HepG2 (cell line): ENCODE measurements around the gene SORBS2. TPM values are rescaled to one million over a fixed set of nuclear protein-coding genes. Genes with fewer than 3 reads are reported as not detected.

Experiments
- ATAC-seq: fragments of 200-7000 bp; cut with Tn5 transposase; 3 replicates; pipeline ENCODE4 v1.9.1; 2020; ENCODE audit warnings: mild to moderate bottlenecking, moderate library complexity
- BruUV-seq: library from RNA; stranded (reverse); fragments of 400-500 nt; replicated peaks from 2 replicates; lab custom pipeline; 2021; lab: Mats Ljungman, UMichigan
- CTCF ChIA-PET: fragments of 300-600 bp; formaldehyde crosslinking; extraction: SDS; loops from one replicate; lab custom pipeline; 2021; ENCODE audit warnings: low total read pairs, inconsistent platforms, low intra/inter-chr PET ratio; lab: Yijun Ruan, JAX
- POLR2A ChIA-PET: fragments of 350-600 bp; sonication (Branson Sonifier 250); formaldehyde crosslinking; loops from one replicate; lab custom pipeline; 2020; ENCODE audit warnings: antibody characterized with exemption, inconsistent platforms; lab: Yijun Ruan, JAX
- DNase-seq: peaks from one replicate; pipeline ENCODE4 v3.0.0-alpha.2; 2015; ENCODE audit warnings: low spot score
- FAIRE-seq: peaks from 3 replicates; lab custom pipeline; 2011; peaks lifted over from hg19 to GRCh38; lab: Jason Lieb, UNC
- H2AFZ ChIP-seq: one replicate; pipeline ENCODE4 v1.6.1; 2011; ENCODE audit warnings: low read length, inconsistent platforms
- H3K27ac ChIP-seq: fragments of 300-600 bp; 3 replicates; pipeline ENCODE4 v1.8.0; 2011; ENCODE audit warnings: mixed run types, mild to moderate bottlenecking, mixed read lengths, low read length, inconsistent platforms; ENCODE audit not compliant: insufficient read depth; ENCODE audit errors: extremely low read length
- H3K27me3 ChIP-seq, 2 experiments: fragments of 200-600 bp in 1 of 2; 2 replicates in 1 of 2; 3 replicates in 1 of 2; pipeline versions ENCODE4 v1.6.0 to v1.8.0; 2011; ENCODE audit warnings: low read length in 2 of 2, mild to moderate bottlenecking in 2 of 2, moderate library complexity in 2 of 2, inconsistent platforms in 1 of 2; ENCODE audit not compliant: insufficient read depth in 2 of 2, control insufficient read depth in 1 of 2
- H3K36me3 ChIP-seq, 2 experiments: fragments of 200-600 bp in 1 of 2; replicated peaks in 1 of 2; 2 replicates in 1 of 2; 3 replicates in 1 of 2; pipeline versions ENCODE4 v1.5.1 to v1.8.0; 2011; ENCODE audit warnings: low read length in 2 of 2, inconsistent platforms in 1 of 2; ENCODE audit not compliant: insufficient read depth in 2 of 2, control insufficient read depth in 1 of 2
- H3K4me1 ChIP-seq: 2 replicates; pipeline ENCODE4 v1.5.1; 2012; ENCODE audit warnings: low read length, inconsistent platforms; ENCODE audit not compliant: insufficient read depth
- H3K4me2 ChIP-seq: 2 replicates; pipeline ENCODE4 v1.6.0; 2011; ENCODE audit warnings: low read depth, low read length, inconsistent platforms
- H3K4me3 ChIP-seq, 3 experiments: fragments of 200-600 bp in 1 of 3; sonication (generic), shearing (Covaris generic) in 1 of 3; replicated peaks in 1 of 3; 2 replicates each; pipeline ENCODE4 v1.5.1; 2011 to 2016; ENCODE audit warnings: low read length in 3 of 3, inconsistent platforms in 2 of 3, low read depth in 2 of 3, mild to moderate bottlenecking in 2 of 3, control low read depth in 1 of 3, mixed read lengths in 1 of 3; ENCODE audit not compliant: insufficient read depth in 1 of 3
- H3K79me2 ChIP-seq: one replicate; pipeline ENCODE4 v1.6.1; 2011; ENCODE audit warnings: low read length, inconsistent platforms; ENCODE audit not compliant: insufficient read depth
- H3K9ac ChIP-seq: 2 replicates; pipeline ENCODE4 v1.6.0; 2011; ENCODE audit warnings: mild to moderate bottlenecking, low read depth, low read length, inconsistent platforms; ENCODE audit not compliant: insufficient read depth
- H3K9me3 ChIP-seq: 2 replicates; pipeline ENCODE4 v1.5.1; 2012; ENCODE audit warnings: mild to moderate bottlenecking, low read length
- H4K20me1 ChIP-seq: 2 replicates; pipeline ENCODE4 v1.6.0; 2011; ENCODE audit warnings: inconsistent platforms, mild to moderate bottlenecking, low read length, moderate library complexity; ENCODE audit not compliant: insufficient read depth
- ASH2L ChIP-seq: fragments of 300-600, 200-600 bp; sonication (generic); IDR thresholded peaks from 2 replicates; pipeline ENCODE4 v1.7.0; 2017; ENCODE audit warnings: low read depth, mild to moderate bottlenecking, moderate library complexity, mixed read lengths, low read length; ENCODE audit not compliant: insufficient read length
- HOXA3 ChIP-seq: sonication (generic); formaldehyde crosslinking; IDR thresholded peaks from 2 replicates; pipeline ENCODE4 v1.5.0; 2020; ENCODE audit warnings: missing genetic modification reagents
- IRF2 ChIP-seq: IDR thresholded peaks from 2 replicates; pipeline ENCODE4 v1.6.1; 2018; ENCODE audit warnings: missing genetic modification reagents, missing compliant biosample characterization
- ISX ChIP-seq: sonication (generic); formaldehyde crosslinking; conservative IDR thresholded peaks from 2 replicates; pipeline ENCODE4 v1.5.0; 2020; ENCODE audit warnings: missing genetic modification reagents
- KAT8 ChIP-seq: IDR thresholded peaks from 2 replicates; pipeline ENCODE4 v1.6.1; 2016; ENCODE audit warnings: missing genetic modification reagents, missing compliant biosample characterization
- MAFK ChIP-seq, 2 experiments: IDR thresholded peaks in 1 of 2; conservative IDR thresholded peaks in 1 of 2; 2 replicates each; pipeline ENCODE4 v1.6.1; 2011; ENCODE audit warnings: improper control_type of control experiment in 2 of 2, low read length in 2 of 2
- NFKB2 ChIP-seq: sonication (generic); formaldehyde crosslinking; IDR thresholded peaks from 2 replicates; pipeline ENCODE4 v1.4.0; 2020; ENCODE audit warnings: missing genetic modification reagents, borderline replicate concordance
- SMAD9 ChIP-seq: sonication (generic); formaldehyde crosslinking; IDR thresholded peaks from 2 replicates; pipeline ENCODE4 v1.5.1; 2020; ENCODE audit warnings: mild to moderate bottlenecking, missing genetic modification reagents
- TEAD2 ChIP-seq: sonication (generic); formaldehyde crosslinking; IDR thresholded peaks from 2 replicates; pipeline ENCODE4 v1.9.0; 2021; ENCODE audit warnings: missing genetic modification reagents
- U2AF2 ChIP-seq: fragments of 200-400 bp; formaldehyde crosslinking; IDR thresholded peaks from 2 replicates; pipeline ENCODE4 v1.6.1; 2017; ENCODE audit warnings: low read depth, mild to moderate bottlenecking, low read length
- ZBTB21 ChIP-seq: sonication (generic); formaldehyde crosslinking; IDR thresholded peaks from 2 replicates; pipeline ENCODE4 v1.4.0; 2020; ENCODE audit warnings: missing genetic modification reagents
- ZNF333 ChIP-seq: sonication (generic); formaldehyde crosslinking; IDR thresholded peaks from 2 replicates; pipeline ENCODE4 v1.4.0; 2020; ENCODE audit warnings: mild to moderate bottlenecking, missing genetic modification reagents, borderline replicate concordance
- ZNF33B ChIP-seq: sonication (generic); formaldehyde crosslinking; IDR thresholded peaks from 2 replicates; pipeline ENCODE4 v1.5.1; 2020; ENCODE audit warnings: mild to moderate bottlenecking, missing genetic modification reagents
- ZNF431 ChIP-seq: sonication (generic); formaldehyde crosslinking; IDR thresholded peaks from 2 replicates; pipeline ENCODE4 v1.9.0; 2022; ENCODE audit warnings: missing genetic modification reagents, low read depth, mild to moderate bottlenecking, borderline replicate concordance
- ZSCAN9 ChIP-seq: IDR thresholded peaks from 2 replicates; pipeline ENCODE4 v1.6.1; 2016; ENCODE audit warnings: borderline replicate concordance
- WGBS: methylation state at CpG from one replicate; pipeline ENCODE4 v1.1.6; 2017; ENCODE audit warnings: low lambda C conversion rate; 5-methylcytosine and 5-hydroxymethylcytosine counted together
- in situ Hi-C: cut with HindIII; loops from 2 replicates; pipeline ENCODE4 v1.10.0; 2017; ENCODE audit warnings: low pct_unique_long_range_greater_than_20kb; ENCODE audit not compliant: extremely low pct_ligation_motif_present
- intact Hi-C: fragments of 100-400 bp; cut with micrococcal nuclease; formaldehyde crosslinking; loops from one replicate; pipeline ENCODE4 v1.10.0; 2022; ENCODE audit not compliant: unreplicated experiment
- polyA plus RNA-seq, 8 experiments: library from polyadenylated mRNA; depleted of rRNA in 3 of 8; stranded (reverse) in 7 of 8; unstranded in 1 of 8; fragments of >200 nt; fragmentation: Illumina TruSeq in 4 of 8; extraction: Trizol in 4 of 8; gene quantifications; 2 replicates each; pipeline versions ENCODE4 v1.2.1 to v1.2.3, GENCODE V29; 2011 to 2016; ENCODE audit warnings: low read depth in 4 of 8, missing spikeins in 1 of 8, mixed read lengths in 1 of 8; ENCODE audit not compliant: insufficient read depth in 1 of 8
- total RNA-seq, 5 experiments: library from RNA; depleted of rRNA; stranded (reverse); fragments of >200 nt; fragmentation: Illumina TruSeq; extraction: Trizol; gene quantifications; 2 replicates each; pipeline ENCODE4 v1.2.3, GENCODE V29; 2016; ENCODE audit warnings: low read depth in 1 of 5
- TF ChIP-seq, protein P1 (sequence below): sonication (generic); formaldehyde crosslinking; IDR thresholded peaks from 2 replicates; pipeline ENCODE4 v1.5.0; 2020; ENCODE audit warnings: missing genetic modification reagents
- TF ChIP-seq, protein P2 (sequence below): conservative IDR thresholded peaks from 2 replicates; pipeline ENCODE4 v1.6.1; 2018; ENCODE audit warnings: missing genetic modification reagents

The SORBS2 gene
- total and polyA plus RNA-seq, 2 of the 13 experiments (the other 11 are each of a cell fraction or from before 2014, with no cell fraction given): 25.0 to 80.5 TPM

DNA sequence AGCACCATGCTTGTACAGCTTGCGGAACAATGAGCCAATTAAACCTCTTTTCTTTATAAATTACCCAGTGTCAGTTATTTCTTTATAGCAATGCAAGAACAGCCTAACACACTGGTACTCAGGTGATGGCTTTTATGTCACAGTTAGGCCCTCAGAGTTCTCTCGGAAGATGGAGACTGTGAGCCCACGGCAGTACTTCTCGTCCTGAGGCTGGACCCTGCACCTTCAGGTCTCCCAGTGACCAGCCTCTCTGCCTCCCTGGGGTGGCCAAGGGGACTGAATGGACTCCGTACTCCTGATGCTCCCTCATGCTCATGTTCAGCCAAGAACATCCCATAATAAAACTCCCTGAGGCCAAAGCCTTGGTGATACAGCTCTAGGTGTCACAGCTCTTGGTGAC lies 251.7 kb downstream of the SORBS2 start:
- no peaks in the 10 kb centered on the region for H3K36me3 ChIP-seq
- H3K4me1 ChIP-seq: peaks cover 15% of the 10 kb centered on the region
- no peak overlapping the region for H3K9ac ChIP-seq
- no peaks in the 10 kb centered on the region for H4K20me1 ChIP-seq
- in situ Hi-C loops (no loop called here), intact Hi-C loops (no loop called here)
- H3K9me3 ChIP-seq: no peaks in the 10 kb centered on the region
- POLR2A ChIA-PET: interaction anchor here (0.8 to 1.1 kb wide), 5 partner anchors 8 to 46 kb away, joined by 3 to 4 read pairs (median 3); partner anchors contain the start of gene PDLIM3
- no TSS peak for BruUV-seq
- WGBS: 89% methylated on average over 5 of the region's 5 CpGs
- H3K79me2 ChIP-seq: no peaks in the 10 kb centered on the region
- no peak overlapping the region for H2AFZ ChIP-seq
- peak overlapping the region; percentile 35 for H3K27ac ChIP-seq
- CTCF ChIA-PET: no interaction called here
- no peak for ATAC-seq
- H3K4me2 ChIP-seq: no peak overlapping the region
- TF ChIP-seq ASH2L (no peak), ZSCAN9 (CRISPR knock-in tag) (no peak), ZBTB21 (CRISPR knock-in tag) (no peak), ZNF333 (CRISPR knock-in tag) (no peak), IRF2 (CRISPR knock-in tag) (no peak), HOXA3 (no peak), ZNF33B (CRISPR knock-in tag) (no peak), U2AF2 (no peak), SMAD9 (CRISPR knock-in tag) (no peak), ZNF431 (CRISPR knock-in tag) (no peak), KAT8 (no peak), TEAD2 (CRISPR knock-in tag) (no peak), NFKB2 (CRISPR knock-in tag) (no peak), MAFK (conservative IDR thresholded peaks at IDR 0.05 in 1 of 2, IDR thresholded peaks at IDR 0.05 in 1 of 2; ENCODE audit: low read length in 2 of 2) (no peak), ISX (CRISPR knock-in tag) (no peak)
- TF ChIP-seq, protein P1, sequence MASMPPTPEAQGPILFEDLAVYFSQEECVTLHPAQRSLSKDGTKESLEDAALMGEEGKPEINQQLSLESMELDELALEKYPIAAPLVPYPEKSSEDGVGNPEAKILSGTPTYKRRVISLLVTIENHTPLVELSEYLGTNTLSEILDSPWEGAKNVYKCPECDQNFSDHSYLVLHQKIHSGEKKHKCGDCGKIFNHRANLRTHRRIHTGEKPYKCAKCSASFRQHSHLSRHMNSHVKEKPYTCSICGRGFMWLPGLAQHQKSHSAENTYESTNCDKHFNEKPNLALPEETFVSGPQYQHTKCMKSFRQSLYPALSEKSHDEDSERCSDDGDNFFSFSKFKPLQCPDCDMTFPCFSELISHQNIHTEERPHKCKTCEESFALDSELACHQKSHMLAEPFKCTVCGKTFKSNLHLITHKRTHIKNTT (CRISPR knock-in tag): no peak
- TF ChIP-seq, protein P2, sequence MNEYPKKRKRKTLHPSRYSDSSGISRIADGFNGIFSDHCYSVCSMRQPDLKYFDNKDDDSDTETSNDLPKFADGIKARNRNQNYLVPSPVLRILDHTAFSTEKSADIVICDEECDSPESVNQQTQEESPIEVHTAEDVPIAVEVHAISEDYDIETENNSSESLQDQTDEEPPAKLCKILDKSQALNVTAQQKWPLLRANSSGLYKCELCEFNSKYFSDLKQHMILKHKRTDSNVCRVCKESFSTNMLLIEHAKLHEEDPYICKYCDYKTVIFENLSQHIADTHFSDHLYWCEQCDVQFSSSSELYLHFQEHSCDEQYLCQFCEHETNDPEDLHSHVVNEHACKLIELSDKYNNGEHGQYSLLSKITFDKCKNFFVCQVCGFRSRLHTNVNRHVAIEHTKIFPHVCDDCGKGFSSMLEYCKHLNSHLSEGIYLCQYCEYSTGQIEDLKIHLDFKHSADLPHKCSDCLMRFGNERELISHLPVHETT (CRISPR knock-in tag): no peak
- no peak for DNase-seq
- H3K4me3 ChIP-seq: no peak overlapping the region
- H3K27me3 ChIP-seq: no peaks in the 10 kb centered on the region; a peak in 1 of 5 replicates
- FAIRE-seq: no peak
